CD1c-positive myeloid dendritic cell (primary cell): ENCODE data around the gene FOLR2.
"Not testable (repeated sequence)": the region's sequence is repeated elsewhere in the genome, so short reads cannot be mapped to it uniquely, and the experiment has no call there.

ENCODE experiments used
- DNase-seq: peaks from one replicate; pipeline ENCODE4 v3.0.0-alpha.2; 2016; ENCODE audit errors: extremely low spot score

Gene FOLR2

DNA sequence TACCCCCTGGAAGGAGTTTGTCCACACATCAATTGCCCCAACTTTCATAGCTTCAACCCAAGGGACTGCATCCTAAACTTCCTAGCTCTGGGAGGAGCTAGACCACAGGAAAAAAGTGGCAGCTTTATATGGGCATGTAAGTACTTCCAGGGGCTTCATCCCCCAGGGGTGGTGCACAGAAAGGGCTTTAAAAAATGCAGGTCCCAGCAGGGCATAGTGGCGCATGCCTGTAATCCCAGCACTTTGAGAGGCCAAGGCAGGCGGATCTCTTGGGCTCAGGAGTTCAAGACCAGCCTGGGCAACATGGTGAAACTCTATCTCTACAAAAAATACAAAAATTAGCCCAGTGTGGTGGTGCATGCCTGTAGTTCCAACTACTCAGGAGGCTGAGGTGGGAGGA is 9.8 kb upstream of the FOLR2 start:
- not testable (repeated sequence) for DNase-seq

DNA sequence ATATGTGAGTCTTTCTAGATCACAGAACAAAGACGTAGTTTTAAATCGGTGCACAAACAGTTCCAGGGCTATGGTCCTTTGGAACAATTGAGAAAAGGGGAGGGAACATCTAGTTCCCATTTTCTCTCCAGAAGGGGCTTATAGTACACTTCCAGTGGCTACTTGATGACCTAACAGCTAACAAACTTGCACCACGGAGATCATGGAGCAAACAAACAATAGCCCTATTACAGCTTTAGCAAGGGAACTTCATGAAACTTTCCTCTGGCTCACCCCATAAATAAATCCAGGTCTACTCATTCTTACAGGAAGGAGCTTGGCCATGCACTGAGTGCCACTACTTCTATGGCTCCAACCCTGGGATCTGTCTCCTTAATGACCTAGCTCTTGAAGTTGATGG is 8.3 kb upstream of the FOLR2 start:
- no peak for DNase-seq

DNA sequence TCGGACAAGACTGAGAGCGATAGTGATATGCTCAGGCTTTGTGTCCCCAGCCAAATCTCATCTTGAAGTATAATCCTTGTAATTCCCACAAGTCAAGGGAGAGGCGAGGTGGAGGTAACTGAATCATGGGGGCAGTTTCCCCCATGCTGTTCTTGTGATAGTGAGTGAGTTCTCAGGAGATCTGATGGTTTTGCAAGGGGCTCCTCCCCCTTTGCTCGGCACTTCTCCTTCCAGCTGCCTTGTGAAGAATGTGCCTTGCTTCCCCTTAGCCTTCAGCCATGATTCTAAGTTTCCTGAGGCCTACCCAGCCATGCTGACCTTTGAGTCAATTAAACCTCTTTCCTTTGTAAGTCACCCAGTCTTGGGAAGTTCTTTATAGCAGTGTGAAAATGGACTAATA is 7.5 kb upstream of the FOLR2 start:
- DNase-seq: peak; percentile 63

DNA sequence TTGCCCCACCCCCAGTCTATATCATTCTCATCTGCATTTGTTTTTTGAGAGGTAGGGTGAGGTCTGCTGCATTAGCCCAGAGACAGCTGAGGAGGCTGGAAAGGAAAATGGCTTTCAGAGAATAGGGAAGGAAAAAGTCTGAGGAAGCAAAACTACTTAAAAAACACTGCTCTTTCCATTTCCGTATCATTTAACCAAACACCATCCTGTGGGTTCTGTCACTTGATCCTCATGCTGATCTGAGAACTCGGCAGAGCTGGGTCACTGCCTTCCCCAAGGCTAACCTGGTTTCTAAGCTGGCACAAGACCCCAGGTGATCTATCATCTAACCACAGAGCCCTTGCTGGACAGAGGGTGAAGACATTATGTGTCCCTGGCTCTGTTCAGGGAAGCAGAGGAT is 1.2 kb downstream of the FOLR2 start:
- peak; percentile 48 for DNase-seq

DNA sequence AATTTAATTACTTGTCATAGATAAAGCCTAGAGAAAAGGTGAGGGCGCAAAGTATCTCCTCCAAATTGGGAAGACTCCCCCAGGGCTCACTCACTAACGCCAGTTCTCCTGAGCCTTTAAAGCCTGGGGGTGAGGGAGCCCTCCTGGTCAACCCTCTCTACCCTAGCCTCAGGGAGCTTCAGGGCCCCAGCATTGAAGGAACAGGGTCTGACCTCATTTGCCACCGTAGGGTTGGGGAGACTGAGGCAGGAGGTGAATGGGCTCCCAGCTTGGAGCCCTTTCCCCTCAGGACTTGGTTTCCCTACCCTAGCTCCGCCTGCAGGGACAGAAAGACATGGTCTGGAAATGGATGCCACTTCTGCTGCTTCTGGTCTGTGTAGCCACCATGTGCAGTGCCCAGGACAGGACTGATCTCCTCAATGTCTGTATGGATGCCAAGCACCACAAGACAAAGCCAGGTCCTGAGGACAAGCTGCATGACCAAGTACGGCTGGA is 1.7 kb downstream of the FOLR2 start:
- no peak for DNase-seq

DNA sequence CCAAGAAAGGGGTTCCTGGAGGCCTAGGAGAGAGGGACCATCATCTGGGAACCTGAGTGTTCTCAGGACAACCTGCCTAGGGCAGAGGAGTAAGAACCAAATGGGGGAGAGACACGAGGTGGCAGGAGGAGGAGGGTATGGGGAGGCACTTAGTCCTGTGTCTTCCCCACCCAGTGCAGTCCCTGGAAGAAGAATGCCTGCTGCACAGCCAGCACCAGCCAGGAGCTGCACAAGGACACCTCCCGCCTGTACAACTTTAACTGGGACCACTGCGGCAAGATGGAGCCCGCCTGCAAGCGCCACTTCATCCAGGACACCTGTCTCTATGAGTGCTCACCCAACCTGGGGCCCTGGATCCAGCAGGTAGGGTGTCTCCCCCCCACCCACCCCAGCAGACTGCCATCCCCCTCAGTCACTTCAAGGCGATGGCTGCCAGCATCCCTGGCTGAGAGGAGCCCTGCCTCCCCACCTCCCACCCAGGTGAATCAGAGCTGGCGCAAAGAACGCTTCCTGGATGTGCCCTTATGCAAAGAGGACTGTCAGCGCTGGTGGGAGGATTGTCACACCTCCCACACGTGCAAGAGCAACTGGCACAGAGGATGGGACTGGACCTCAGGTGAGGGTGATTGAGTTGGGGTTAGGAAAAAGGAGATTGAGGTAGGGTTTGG is 4.2 kb downstream of the FOLR2 start:
- DNase-seq: no peak

DNA sequence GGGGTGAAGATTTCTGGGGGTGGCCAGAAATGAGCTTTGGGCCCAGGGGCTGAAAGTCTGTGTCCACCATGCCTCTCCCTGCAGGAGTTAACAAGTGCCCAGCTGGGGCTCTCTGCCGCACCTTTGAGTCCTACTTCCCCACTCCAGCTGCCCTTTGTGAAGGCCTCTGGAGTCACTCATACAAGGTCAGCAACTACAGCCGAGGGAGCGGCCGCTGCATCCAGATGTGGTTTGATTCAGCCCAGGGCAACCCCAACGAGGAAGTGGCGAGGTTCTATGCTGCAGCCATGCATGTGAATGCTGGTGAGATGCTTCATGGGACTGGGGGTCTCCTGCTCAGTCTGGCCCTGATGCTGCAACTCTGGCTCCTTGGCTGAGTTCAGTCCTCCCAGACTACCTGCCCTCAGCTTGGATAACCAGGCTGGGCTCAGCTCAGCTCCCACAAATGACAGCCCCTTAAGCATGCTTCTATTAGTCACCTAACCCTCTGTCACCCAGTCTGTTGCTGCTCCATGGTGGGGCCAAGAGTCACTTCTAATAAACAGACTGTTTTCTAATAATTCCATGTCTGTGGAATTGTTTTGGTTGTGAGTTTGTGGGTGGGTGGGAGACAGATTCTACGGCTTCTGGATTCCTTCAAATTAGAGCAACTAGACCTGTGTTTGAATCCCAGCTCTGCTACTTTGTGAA is 4.9 kb downstream of the FOLR2 start:
- DNase-seq: peak; percentile 61

DNA sequence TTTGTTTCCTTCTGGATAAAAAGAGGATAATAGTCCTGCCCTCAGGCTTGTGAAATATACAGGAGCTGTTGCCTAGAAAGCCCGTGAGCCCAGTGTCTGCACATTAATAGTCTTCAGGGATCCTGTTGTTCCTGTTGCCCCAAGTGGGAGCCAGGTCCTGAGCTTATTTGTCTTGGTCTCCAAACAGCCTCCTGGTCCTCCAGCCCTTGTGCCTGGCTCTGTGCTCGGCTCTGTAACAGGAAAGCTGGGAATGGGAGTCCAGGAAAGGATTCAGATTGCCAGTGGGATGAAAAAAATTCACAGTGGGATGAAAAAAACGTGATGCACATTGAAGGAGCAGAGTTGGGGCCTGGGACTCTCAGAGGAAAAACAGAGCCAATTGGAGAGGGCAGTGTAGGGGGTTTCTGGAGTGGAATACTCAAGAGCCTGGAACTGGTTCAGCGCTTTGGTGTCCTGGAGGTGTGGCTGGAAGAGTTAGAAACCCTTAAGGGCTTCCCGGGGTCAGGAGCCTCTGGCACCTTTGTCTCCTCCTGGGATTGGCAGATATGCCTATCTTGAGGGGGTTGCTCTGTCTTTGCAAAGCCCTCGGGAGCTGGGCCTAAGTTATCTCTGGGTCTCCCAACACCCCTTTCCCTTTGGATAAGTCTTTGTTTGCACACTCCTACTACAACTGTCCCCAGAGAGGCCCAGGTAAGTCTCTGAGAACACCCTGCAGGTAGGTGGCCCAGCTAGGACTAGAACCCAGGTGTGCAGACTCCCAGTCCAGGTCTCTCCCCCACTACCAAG is 5.7 kb downstream of the FOLR2 start:
- no peak for DNase-seq

DNA sequence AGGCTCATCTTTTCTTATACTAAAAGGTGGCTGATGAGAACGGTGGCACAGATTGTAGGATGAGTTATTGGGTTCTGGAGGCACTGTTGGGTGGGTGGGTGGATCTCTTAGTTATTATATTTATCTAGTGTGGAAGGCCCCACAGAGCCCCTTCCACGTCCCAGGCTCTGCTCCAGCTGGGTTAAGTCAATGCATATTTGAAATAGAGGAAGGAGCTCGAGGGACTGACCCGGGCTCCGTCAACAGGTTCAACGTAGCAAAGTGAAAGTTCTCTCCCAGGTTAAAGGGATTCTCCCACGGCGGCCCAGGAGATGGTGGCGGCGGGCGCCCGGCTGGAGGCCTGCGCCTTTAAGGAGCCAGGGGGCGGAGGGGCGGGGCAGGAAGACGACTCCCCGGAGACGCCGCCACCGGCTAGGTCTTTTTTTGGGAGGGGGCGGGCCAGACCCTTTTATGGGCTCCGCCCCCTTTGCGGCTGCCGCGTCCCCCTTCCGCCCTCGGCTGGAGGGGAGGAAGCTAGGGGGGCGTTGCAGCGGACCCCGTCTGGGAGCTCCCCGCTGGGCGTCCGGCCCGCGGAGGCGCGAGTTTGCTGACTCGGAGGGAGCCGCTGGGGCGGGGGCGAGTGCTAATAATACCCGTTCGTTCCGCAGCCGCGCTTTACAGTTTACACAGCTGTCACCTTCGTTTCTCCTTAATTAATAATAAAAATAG is 6.5 kb downstream of the FOLR2 start:
- peak; percentile 95 for DNase-seq

DNA sequence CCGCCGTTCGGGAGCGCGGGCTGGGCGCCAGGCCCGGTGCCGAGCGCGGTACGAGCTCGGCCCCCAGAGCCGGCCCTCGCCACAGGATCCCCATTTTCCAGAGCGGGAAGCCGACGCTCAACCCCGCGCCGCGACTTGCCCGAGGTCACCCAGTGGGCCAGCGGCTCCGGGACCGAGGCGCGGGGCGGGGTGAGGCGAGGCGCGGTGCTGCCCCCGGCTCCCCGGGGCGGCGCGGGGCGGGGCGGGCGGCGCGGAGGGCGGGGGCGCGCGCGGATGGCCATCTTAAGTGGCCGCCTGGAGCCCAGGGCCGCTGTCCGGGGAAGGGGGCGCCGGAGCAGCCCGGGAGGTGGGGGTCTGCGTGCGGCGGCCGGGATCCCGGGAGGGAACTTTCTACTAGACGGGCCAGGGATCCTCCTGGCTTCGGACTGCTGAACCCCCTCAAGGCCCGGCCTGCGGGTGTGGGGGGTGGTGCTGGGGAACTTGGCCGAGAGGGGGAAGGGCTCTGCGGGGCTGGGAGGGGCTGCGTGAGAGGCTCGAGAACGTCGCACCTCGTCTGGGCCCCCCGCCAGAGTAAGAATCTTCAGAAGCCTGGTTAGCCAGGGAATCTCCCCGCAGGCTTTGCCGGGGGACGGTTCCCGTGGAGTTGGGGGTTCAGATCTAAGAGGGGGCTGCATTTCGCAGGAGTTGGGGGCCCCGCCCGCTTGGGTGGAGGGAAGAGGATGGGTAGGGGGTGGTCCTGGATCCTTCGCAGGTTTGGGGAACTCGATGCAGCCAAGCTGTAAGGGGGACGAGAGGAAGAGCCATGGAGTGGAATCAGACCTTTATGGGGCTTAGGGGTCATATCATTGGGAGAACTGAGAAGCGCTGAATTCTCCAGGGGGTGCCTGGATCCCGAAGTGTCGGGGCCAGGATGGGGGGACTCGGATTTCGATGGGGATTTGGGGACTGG is 7.3 kb downstream of the FOLR2 start:
- DNase-seq: no peak

DNA sequence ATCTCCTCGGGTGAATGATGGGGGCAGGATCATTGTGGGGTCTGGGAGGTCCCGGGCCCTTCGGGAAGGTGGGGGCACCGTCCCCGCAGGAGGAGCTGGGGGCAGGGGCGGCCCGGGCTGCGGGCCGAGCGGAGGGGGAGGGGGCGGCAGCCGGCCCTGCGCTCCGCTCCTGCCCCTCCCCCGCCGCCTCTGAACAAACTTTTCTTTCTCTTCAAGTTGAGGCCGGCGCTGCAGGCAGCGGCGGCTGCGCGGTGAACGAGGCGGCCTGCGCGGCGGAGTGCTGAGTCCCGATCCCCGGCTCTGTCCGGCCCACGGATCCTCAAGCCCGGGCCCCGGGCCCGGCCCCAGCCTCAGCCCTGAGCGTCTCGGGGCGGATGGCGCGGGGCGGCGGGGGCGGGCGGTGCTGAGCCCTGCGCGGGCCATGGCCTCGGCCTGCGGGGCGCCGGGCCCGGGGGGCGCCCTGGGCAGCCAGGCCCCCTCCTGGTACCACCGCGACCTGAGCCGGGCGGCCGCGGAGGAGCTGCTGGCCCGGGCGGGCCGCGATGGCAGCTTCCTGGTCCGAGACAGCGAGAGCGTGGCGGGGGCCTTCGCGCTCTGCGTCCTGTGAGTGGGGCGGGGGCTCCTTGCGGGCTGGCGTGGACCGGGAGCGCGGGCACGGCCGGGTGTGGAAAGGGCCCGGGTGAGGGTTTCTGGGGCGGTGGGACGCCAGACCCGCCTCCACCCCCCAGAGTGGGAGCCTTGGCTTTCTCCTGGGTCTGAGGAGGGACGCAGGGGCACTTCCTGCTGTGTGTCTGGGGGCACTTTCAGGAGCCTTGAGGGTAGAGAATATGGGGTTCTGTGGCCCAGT is 8.2 kb downstream of the FOLR2 start, which contains the start of gene INPPL1:
Gene INPPL1 (plus strand): TSS at position 204 of the 847 bp plus-strand sequence. CDS start 218 bp downstream, at position 422.
- peak; percentile 36 for DNase-seq

DNA sequence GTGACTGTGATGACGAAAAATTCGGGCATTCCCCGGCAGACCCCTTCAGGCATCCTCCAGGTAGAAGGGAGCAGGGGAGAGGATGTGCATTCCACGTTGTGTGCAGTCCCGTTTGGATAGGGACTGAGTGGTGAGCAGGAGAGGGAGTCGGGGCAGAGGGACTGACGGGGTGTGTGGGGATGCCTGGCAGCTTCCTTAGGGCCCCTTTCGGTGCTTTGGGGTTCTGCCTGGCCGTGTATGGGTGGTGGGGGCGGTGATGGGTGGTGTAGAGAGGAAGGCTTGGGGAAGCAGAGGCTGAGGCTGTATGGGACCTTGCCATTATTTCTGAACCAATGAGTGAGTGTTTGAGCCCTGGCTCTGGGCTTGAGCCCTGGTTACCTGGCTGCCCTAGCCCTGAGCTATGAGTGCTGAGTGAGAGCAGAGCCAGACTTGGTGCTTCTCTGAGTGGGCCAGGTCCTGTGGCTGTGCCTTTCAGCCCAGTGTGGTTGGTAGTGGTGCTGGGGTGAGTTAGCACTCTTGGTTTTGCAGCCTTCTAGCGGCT is 8.9 kb downstream of the FOLR2 start:
- no peak for DNase-seq

DNA sequence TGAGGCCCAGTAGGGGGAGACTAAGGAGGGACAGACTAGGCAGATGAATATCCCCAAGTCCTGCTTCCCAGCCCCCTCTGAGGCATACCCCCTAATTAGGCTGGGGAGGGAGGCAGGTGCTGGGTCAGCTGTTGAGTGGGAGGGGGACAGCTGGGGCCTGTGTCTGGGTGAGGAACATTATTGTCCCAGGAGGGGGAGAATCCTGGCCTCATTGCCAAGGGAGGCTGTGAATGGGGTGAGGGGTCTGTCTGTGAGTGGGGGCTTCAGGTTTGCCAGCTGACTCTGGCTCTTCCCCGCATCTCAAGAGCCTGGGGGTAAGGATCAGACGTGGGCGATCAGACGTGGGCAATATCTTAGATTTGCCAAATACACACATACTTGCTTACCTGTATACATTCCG is 10.1 kb downstream of the FOLR2 start:
- DNase-seq: no peak

DNA sequence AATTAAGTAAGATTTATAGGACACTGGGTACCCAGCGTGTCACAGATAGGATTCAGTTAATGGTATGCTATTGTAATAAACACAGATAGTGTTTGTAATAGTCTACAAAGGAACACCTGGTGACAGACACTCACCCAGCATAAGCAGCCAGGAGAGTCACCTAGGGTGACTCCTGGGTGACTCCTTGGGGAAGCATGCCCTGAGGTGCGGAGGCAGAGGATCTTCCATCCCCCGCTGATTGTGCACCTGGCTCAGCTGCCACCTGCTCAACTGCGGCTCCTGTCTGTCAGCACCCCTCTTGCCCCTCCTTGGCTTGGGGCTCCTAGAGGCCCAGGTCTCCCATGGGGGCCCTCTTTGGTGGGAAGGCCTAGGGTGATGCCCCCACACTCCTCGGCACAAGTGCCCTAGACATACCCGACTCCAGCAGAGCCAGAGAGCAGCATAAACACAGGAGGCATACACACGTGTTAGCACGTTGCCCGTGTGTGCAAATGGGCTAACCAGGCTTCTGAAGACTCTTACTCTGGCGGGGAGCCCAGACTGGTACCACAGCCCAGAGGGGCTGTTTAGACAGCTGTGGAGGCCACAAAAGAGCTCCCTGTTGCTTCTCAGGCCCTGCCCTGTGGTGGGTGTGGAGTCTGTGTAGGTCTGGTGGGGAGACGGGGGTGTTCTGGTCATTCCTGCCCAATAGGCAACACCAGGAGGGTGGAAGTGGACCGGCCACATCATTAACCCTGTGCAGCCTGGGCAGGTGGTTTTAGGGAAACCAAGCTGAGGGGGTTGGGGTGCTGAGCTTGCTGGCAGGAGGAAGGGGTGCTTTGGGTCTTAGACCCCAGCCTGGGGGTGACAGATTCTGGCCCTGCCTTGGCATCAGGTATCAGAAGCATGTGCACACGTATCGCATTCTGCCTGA is 11.0 kb downstream of the FOLR2 start:
- DNase-seq: no peak

DNA sequence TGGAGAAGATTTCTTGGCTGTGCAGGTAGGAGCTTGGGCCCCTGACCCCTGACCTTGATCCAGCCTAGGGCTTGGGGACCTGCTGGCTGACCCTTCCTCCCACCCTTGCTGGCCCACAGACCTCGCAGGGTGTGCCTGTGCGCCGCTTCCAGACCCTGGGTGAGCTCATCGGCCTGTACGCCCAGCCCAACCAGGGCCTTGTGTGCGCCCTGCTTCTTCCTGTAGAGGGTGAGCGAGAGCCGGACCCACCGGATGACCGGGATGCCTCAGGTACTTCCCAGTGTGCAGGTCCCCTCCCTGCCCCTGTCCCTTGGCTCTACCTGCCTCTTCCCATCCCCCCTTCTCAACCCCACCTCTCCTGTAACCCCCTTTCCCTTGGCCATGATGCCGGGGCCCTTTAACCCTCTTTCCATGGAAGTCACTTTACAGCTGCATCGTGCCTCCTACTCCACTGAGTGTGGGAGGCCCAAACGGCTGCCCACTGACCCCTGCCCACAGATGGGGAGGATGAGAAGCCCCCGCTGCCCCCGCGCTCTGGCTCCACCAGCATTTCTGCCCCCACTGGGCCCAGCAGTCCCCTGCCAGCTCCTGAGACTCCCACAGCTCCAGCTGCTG is 11.7 kb downstream of the FOLR2 start:
- DNase-seq: no peak

DNA sequence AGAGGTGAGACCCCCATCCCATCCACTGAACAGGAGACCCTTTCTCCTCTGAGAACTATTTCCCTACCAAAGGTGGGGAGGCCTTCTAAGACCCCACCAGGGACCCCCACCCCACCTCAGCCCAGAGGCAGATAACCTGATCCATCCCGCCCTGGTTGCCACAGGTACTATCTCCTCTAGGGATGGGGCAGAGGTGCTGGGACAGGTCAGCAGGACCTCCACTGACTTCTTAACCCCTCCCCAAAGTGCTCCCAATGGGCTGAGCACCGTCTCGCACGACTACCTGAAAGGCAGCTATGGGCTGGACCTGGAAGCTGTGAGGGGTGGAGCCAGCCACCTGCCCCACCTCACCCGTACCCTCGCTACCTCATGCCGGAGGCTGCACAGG is 12.2 kb downstream of the FOLR2 start:
- DNase-seq: no peak

DNA sequence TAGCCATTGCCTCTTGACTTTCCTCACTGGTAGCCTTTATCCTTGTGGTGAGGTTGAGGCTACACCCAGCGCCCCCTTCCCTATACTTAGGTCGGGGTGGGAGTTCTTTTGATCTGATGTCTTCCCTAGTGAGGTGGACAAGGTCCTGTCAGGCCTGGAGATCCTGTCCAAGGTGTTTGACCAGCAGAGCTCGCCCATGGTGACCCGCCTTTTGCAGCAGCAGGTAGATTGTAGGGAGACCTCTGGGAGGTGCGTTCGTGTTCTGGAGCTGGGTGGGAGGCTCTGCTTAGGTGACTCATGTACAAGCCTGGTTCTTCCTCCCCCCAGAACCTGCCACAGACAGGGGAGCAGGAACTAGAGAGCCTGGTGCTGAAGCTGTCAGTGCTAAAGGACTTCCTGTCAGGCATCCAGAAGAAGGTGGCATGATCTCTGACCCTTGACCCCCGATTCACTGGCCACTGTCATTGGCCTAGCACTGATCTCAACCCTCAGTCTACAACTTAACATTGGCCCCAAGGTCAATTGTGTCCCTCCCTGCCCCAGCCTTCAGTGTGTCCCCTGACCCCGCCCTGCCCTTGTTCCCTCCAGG is 12.8 kb downstream of the FOLR2 start:
- DNase-seq: no peak
